Pons (tissue), 1 donor: ENCODE results near the gene NACC2.

Source experiments
- DNase-seq: peaks from one replicate; pipeline ENCODE4 v3.0.0-alpha.2; 2016; ENCODE audit warnings: low spot score

NACC2 gene

DNA sequence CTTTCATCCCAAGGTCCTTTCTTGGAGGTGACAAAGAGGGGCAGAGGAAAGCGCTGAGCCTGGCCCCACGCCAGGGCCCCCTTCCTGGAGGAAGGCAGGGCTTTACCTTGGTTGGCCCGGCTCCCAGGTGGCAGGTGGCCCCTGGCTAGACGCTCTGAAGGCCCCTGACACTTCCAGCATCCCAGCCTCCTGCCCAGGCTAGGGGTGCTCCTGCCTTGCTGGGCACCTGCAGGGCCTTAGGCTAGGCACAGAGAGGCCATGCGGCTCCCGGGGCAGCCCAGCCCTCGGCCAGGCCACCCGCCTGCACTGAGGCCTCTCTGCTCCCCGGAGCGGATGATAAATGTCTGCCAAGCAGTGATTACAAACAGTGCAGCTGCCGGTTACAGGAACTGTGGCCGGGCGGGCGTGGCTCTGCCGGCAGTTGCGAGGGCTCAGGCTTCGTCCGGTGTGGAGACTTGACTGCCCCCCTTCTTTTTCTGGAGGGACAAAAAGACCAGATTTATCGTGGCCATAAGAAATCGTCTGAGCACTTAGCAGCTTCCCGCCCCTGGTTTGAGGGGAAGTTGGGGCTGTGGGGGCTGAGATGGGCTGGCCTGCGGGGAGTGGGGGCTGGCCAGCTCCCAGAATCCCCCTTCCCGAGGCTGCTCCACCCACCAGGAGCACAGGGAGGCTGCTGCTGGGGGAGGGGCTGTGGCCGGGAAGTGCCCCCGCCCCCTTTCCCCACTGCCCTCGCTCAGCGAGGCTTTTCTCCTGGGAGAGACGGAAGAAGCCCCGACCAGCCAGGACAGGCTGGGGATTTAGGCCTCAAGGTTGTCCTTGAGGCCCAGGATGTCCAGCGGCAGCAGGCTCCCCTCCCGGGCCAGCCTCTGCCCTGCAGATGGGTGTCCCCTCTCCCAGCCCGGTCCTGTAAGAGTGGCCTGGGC, 102.3 kb downstream of the NACC2 start:
- DNase-seq: peak; percentile 8

DNA sequence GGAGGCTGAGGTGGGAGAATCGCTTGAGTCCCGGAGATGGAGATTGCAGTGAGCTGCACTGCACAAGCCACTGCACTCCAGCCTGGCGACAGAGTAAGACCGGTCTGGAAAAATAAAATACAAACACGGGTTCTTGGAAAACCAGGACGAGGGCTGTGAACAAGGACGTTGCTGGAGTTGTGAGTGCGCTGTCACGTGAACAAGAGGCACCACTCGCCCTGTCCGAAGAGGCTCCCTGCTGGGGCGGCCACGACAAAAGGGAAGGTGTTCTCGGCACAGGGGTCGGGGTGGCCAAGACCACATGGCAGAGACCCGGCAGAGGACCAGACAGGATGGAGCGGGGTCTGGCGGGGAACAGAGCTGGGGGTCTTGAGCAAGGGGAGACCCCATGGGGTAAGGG, 103.3 kb downstream of the NACC2 start:
- DNase-seq: no peak

DNA sequence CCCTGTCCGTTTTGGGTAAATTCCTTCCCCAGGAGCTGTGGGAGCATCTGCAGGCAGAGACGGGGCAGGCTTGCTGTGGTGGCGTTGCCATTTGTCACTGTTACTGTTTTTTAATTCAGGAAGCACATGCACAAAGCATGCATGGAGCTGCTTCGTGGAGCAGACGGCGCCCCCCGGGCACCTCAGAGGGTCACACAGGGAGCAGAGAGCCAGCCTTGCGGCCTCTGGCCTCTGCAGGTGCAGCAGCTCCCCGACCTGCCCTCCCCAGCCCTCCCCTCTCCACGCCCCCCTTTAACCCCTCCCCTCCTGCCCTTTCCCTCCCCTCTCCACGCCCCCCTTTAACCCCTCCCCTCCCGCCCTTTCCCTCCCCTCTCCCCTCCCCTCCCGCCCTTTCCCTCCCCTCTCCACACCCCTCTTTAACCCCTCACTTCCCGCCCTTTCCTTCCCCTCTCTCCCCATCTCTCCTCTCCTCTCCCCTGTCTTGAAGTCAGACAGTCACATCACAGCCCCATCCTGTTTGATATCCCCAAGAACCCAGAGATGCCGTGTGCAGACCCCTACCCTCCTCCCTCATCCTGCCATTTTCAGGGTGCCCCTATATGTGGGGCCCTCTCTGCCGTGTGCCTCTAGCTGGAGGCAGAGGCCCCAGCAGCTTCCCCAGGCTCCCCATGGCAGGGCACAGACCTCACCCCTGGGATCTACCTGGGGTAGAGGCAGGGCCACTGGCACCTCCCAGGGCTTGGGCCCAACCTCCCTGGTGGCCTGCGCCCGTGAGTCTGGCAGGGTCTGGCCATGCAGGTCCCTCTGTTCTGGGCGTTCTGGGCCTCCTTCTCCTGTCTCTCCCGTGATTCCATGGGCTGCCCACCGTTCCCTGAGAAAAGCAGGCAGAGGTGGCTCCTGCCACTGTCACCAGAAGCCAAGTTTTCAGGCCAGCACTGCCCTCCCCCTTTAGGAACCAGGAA, 104.3 kb downstream of the NACC2 start:
- peak; percentile 29 for DNase-seq

DNA sequence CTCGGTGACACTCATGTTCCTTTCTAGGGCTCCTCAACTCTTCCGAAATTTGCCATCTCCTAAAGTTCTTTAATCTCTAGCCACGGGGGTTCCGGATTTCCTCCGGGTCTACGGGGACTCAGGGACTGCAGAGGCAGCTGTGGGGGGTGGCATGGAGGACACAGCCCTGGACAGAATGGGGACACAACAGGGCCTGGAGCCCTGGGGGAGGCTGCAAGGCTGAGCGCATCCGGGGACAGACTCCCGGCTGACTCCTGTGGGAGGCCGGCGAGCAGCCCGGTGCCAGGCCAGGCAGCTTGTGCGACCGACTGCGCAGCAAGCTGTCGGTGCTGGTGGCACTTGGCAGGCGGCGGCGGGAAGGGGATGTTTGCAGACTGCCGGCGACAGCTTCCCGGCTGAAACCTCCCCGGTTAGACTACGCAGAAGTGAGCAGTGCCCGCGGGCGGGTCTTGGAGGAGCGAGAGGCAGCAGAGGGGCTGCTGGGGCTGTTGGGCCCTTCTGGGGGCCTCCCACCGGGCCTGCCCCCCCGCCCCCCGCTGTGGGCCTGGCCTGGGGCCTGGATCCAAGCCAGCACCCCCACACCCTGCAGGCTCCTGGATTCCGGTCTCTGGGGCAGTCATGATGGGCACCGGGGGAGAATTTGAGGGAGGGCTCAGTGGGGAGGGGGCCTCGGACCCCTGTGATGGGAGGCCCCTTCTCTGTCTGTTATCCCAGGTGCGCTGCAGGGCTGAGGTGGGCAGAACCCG, 105.2 kb downstream of the NACC2 start:
- peak; percentile 24 for DNase-seq

DNA sequence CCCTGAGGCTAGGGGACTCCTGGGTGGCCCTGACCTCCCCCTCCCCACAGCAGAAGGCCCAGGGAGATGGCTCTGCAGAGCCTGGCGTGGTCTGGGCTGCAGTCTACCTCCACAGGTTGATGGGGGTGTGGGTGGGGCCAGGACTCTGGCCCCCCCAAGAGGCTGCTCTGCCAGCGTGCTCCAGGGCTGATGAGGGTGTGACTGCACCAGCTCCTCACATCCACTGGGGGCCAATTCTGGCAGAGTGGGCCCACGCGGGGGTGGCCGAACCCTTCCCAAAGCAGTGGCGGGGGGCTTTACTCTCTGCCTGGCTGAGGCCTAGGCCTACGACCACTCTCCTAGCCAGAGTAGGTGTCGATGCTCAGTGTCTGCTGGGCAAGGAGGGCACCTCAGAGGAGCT, 105.9 kb downstream of the NACC2 start:
- no peak for DNase-seq

DNA sequence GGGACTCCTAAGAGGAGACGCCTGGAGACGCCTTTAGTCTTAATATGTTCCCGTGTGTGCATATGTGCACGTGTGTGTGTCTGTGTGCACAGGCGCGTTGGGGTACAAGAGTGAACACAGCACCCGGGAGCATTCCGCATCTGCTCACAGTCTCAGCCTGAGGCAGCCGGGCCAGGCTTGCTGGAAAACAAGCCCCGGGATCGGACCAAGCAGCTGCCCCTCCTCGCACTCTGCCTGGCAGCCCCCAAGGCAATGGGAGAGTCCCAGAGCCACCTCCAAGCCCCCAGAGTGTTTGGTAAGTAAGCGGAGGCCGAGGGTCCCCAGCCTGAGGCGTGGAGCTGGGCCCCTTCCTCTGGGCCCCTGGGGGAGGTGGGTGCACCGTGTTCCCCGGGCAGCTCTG, 106.6 kb downstream of the NACC2 start:
- no peak for DNase-seq

DNA sequence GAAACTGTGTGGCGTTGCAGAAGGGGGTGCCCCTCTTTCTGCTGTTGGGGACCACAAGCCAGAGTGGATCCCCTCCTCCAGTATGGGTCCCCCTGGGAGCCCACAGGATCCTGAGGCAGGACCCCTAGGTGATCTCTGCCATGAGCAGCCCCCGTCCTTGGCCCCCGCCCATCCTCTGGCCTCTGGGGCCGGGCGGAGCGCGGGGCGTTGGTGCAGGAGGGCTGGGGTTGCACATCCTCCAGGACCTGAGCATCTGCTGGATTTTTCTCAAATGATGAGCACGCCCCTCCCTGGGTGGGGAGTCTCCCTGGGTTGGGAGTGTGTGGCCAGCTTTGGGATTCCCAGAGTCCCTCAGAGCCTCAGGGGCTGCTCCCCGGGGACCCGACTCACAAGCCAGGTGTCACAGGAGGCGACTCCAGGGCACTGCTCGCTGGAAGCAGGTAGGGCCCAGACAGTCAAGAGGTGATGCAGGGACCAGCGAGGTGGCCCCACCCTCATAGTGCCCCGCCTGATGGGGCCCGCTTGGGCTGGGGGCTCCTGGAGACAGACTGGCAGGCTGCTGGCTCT, 107.2 kb downstream of the NACC2 start:
- DNase-seq: no peak

DNA sequence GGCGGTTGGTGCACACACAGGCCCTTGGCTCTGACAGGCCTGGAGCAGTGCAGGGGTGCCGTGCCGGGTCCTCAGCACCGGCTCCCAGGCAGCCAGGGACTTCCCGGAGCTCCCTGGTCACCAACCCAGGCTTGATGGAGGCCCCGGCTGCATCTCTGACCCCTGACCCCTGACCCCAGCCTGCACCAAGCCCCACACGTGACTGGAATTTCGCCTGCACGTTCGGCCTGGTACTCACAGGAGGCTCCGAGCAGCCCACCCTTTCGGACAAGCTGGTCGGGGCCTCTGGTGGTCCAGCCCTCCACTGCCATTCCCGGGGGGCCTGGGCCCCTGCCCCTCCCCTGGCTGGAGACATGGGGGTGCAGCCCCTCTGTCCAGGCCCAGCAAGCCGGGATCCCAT, 108.5 kb downstream of the NACC2 start:
- DNase-seq: no peak

DNA sequence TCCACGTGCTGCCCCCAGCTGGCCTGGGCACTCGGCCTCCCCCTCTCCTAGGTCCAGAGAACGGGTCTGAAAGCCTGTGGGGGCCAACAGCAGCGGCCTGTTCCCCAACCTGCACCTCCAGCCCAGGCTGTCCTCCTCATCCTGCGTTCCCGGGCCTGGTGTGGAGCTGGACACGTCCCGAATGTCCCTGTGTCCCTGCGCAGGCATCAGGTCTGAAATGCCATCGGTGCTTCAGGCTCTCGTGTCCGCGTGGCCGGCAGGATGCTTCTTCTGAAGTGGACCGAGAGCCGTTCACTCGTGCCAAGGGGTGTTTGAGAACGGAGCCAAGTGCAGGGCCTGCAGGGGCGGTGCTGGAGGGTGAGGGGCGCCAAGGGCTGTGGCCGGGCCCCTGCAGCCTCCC, 109.2 kb downstream of the NACC2 start:
- DNase-seq: no peak

DNA sequence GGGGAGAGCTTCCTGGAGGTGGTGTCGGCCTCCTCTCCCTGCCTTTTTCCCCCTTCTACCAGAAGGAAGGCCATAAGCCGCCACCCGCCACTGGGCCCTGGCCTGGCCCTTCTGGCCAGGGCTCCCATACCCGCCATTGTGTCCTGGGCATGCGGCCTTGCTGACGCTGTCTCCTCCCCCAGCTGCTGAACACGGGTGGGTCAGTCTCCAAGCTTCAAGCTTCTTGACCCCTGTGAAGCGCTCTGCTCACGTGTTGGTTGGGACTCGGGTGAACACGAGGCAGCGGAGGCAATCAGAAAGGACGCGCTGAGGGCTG, 109.7 kb downstream of the NACC2 start:
- no peak for DNase-seq

DNA sequence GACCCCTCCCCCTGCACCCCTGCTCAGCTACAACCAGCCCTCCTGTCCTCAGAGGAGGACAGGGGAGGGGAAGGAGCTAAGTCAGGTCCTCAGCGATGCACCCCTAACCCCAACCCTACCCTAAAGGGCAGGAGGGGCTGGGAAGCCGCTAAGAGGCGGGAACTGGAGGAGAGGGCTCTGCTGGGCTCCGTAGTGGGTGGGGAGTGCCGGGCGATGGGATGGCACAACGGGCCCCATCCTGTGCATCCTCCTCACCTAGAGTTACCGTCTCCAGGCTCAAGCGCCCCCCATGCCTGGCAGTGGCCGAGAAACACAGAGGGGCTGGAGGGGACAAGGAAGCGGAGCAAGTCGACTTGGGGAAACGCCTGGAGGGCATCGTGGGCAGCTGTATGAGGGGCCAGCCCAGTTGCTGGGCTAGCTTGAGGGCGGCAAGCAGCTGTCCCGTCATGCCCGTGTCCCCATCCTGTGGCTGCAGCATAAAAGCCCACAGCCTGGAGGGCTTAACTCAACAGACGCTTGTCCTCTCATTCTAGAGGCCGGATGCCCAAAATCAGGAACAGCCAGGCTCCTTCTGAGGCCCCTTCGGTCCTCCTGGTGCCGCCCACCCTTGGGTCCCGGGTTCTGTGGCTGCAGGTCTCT, 110.9 kb downstream of the NACC2 start:
- DNase-seq: no peak

DNA sequence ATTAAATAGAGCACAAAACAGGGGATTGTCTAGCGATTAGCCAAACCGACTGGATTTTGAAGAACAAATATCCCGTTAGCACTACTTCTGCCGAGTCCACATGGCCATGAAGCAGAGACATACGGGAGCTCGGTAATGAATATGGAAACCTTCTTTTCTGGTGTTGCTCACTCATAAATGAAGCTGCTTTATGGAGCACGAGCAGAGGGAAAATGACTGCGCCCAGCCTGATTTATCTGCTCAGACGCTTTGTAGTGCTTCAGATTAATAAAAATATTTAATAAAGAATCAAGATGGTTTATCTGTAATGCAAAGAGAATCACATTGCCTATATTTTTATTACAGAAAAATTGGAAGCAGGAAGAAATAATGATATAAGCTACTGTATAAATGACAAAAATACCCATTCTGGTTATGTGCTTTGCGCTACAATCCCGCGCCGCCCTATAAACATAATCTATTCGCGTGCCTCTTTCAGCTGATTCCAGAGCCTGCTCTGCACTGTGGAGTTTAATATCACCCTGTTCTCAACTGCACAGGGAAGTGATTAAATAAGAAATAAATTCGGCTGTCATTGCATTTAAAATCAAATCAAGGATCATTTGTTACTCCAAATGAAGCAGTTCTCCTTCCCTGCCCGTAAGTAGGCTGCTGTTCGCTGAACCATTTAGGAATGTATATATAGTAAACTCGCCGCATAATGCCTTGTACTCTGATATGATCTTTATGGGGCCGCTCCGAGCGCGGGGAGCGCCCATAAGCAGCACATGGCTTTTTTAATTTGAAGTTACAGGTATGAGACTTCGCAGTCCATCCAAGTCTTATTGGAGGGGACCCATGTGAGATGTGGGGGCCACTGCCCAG, 111.6 kb downstream of the NACC2 start:
- no peak for DNase-seq

DNA sequence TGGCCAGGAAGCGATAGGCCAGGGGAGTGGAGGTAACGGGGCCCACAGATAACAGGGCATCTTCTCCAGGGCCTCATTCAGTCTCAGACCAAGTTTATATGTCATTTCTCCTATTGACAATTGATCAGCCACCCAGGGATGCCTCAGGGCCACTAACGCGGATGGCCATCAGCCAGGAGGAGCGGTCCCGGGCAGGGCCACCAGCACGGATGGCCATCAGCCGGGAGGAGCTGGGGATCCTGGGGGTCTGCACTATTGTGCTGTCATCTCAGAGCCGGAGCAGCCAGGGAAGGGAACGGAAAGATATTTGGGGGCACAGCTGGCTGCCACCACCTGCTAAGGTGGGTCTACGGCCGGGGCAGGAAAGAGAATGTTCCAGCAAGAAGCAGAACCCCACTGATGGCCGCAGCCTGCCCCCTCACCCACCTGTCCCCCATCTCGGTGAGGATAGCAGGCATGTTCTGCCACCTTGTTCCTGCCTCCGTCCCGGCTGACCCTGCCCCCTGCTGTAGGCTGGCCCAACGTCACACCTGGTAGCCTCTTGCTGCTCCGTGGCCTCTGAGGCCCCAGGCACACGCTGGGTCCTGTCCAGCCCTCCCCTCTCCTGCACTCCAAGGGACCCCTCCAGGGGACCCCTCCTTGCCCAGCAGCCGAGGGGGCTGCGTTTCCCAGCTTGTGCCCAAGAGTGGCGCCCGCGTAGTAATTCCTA, 112.4 kb downstream of the NACC2 start:
- no peak for DNase-seq

DNA sequence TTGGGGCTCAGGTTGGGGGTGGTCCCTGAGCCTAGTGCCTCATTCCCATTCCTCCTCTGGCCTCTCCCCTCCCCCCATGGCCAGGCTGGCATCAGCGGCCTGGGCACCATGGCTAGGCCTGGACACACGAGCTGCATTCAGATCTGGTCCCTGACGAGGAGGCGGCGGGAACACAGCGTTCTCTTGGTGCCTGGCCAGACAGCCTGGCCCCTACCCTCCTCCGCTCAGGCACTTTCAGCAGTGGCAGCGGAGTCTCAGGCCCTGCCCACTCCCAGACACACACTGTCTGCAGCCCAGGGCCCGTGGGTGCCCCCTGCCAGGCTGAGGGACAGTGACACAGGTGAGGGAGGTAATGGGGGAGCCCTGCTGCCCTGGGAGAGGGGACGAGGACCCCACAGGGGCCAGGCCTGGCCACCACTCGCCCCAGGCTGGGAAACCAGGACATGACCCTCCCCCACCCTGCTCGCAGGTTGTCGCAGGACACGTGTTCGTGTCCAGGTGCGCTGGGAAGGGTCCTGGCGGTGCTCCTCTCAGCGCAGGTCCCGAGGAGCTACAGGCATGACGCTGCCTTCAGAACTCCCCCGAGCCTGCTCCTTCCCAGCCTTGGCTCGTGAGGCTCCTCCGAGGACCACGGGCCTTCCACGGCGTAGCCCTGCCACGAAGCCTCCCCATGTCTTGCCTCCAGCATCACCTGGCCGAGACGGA, 114.0 kb downstream of the NACC2 start:
- peak; percentile 55 for DNase-seq

DNA sequence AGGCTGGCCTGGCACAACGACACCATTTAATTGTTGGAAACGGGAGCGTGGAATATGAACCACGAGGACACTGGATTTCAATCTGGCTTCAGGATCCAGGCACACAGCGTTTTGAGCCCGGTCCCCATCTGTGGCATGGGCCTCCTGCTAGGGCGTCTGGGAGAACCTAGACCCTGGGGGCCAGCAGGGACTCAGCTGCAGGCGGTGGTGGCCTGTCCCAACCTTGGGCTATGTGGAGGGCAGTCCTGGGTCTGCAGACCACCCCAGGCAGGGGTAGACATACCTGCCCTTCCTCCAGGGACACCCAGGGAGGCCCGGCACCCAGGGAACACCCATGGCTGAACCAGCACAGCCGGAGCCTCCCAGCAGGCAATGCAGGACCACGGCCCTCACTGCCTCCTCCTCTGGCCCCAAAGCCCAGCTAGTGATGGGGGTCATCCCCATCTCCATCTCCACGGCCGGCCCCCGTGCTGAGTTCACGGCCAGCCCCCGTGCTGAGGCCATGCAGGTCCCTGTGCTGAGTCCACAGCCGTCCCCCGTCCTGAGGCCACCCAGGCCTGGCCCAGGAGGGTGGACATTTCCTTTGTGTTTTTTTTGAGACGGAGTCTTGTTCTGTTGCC, 115.4 kb downstream of the NACC2 start:
- DNase-seq: no peak

DNA sequence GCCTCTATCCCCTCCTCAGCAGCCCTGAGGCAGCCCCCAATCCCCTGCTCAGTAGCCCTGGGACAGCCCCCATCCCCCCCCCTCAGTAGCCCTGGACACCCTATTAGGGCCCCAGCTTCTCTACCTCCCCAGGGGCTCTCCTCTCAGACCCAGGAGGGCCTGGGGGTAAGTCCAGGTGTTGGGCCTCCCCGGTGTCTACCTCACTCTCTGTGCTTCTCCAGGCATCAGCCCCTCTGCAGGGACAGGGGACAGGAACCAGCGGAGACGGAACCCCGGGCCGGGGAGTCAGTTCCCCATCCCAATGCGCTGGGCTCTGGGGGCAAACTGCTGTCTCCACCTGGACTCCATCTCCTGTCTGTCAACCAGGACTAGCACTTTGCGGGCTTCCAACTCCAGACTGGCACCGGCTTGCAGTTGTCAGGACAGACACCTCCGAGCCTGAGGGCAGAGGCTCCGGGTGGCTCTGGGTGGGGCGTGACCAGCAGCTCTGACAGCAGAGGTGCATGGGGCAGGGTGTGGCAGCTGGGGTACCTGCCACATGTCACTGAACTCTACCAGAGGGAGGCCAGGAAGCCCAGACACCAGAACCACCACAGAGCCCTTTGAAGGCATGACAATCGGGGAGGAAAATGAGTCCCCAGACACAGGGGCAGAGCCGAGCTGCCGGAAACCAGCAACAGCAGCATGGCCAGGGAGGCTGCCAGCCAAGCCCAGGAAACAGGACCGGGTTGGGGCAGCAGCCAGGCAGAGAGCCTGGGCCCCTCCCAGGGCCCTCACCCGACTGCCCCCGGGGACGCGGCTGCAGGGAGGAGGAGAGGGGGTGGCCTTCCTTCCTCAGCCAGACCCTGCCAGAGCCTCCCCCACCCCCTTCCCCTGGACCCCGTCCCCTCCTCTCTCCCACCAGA, 116.2 kb downstream of the NACC2 start:
- DNase-seq: peak; percentile 19

DNA sequence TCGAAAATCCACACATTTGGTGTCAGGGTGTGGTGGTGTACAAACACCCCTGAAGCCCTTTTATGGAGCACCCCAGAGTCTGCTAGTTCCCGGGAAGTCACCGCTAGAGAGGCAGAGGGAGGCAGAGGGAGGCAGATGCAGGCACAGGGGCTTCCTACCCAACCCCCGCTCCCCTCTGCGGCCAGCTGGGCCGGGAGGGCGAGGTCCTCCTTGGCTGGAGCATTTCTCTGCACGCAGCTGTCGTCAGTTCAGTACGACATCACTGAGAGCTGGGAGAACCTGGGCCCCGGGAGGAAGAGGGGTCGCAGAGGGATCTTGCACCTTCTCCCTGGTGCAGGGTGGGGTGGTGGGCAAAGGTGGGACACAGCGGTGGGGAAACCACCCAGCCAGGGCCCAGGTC, 118.1 kb downstream of the NACC2 start:
- no peak for DNase-seq

DNA sequence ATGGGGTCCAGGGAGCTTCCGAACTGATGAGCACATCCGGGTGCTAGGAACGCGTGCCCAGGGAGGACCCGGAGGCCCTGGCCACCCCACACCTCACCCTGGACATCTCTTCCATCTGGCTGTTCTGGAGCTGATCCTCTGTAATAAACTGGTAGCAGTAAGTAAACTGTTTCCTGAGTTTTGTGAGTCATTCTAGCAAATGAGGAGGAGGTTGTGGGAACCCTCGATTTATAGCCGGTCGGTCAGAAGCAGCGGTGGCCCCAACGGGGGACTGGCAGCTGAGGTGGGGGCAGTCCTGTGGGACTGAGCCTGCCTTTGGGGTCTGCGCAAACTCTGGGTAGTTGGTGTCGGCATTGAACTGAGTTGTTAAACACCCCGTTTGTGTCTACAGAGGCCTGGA, 118.6 kb downstream of the NACC2 start:
- DNase-seq: no peak
